K562 (cell line): ENCODE measurements around the gene PTPRM. TPM values are rescaled to one million over a fixed set of nuclear protein-coding genes. Genes with fewer than 3 reads are reported as not detected.

Experiments used
- ATAC-seq: fragments of 200-7000 bp; cut with Tn5 transposase; 3 replicates; pipeline ENCODE4 v1.9.1; 2020; ENCODE audit warnings: moderate library complexity
- BruUV-seq: library from RNA; stranded (reverse); fragments of 400-500 nt; replicated peaks from 2 replicates; lab custom pipeline; 2021; lab: Mats Ljungman, UMichigan
- CTCF ChIA-PET: fragments of 300-600 bp; formaldehyde crosslinking; extraction: SDS; loops from one replicate; lab custom pipeline; 2021; ENCODE audit warnings: low intra/inter-chr PET ratio; lab: Yijun Ruan, JAX
- POLR2A ChIA-PET: fragments of 300-600, 350-650 bp; sonication (Branson Sonifier 250); formaldehyde crosslinking; extraction: SDS; loops from one replicate; lab custom pipeline; 2021; ENCODE audit warnings: antibody characterized with exemption, inconsistent platforms; lab: Yijun Ruan, JAX
- DNase-seq, 4 experiments: peaks; one replicate each; pipeline versions ENCODE4 v3.0.0 to v3.0.0-alpha.2; 2011 to 2018; ENCODE audit warnings: low spot score in 3 of 4, mixed read lengths in 3 of 4; ENCODE audit errors: extremely low read depth in 1 of 4
- FAIRE-seq: peaks from 2 replicates; lab custom pipeline; 2011; peaks lifted over from hg19 to GRCh38; lab: Jason Lieb, UNC
- H2AFZ ChIP-seq: 2 replicates; pipeline ENCODE4 v1.6.0; 2011; ENCODE audit warnings: low read depth, low read length, control low read depth, inconsistent platforms
- H3K27ac ChIP-seq: fragments of 200-600 bp; 3 replicates; pipeline ENCODE4 v1.8.0; 2011; ENCODE audit warnings: low read depth, mild to moderate bottlenecking, control low read depth, inconsistent platforms, low read length, moderate library complexity, mixed read lengths; ENCODE audit errors: extremely low read depth
- H3K27me3 ChIP-seq, 2 experiments: fragments of 300-600 bp in 1 of 2; 2 replicates in 1 of 2; 3 replicates in 1 of 2; pipeline versions ENCODE4 v1.6.0 to v1.8.0; 2011; ENCODE audit warnings: inconsistent platforms in 2 of 2, low read length in 2 of 2, mild to moderate bottlenecking in 1 of 2, mixed read lengths in 1 of 2, moderate library complexity in 1 of 2; ENCODE audit not compliant: control insufficient read depth in 2 of 2, insufficient read depth in 2 of 2
- H3K36me3 ChIP-seq: fragments of 300-600 bp; 3 replicates; pipeline ENCODE4 v1.8.0; 2011; ENCODE audit warnings: mild to moderate bottlenecking, low read length, inconsistent platforms; ENCODE audit not compliant: control insufficient read depth, insufficient read depth
- H3K4me1 ChIP-seq, 2 experiments: fragments of 200-600 bp in 1 of 2; replicated peaks in 1 of 2; 2 replicates in 1 of 2; 3 replicates in 1 of 2; pipeline versions ENCODE4 v1.5.1 to v1.8.0; 2011; ENCODE audit warnings: inconsistent platforms in 2 of 2, low read length in 2 of 2, mild to moderate bottlenecking in 1 of 2, mixed read lengths in 1 of 2, moderate library complexity in 1 of 2; ENCODE audit not compliant: control insufficient read depth in 2 of 2, insufficient read depth in 2 of 2
- H3K4me2 ChIP-seq: 2 replicates; pipeline ENCODE4 v1.6.1; 2011; ENCODE audit warnings: low read length, control low read depth, inconsistent platforms, mixed read lengths; ENCODE audit not compliant: insufficient read depth
- H3K4me3 ChIP-seq: fragments of 200-600 bp; sonication (generic), shearing (Covaris generic); 2 replicates; pipeline ENCODE4 v1.5.1; 2016; ENCODE audit warnings: control low read depth, inconsistent platforms
- H3K79me2 ChIP-seq: fragments of 200-600 bp; 3 replicates; pipeline ENCODE4 v1.8.0; 2011; ENCODE audit warnings: low read length, inconsistent platforms; ENCODE audit not compliant: control insufficient read depth, insufficient read depth
- H3K9ac ChIP-seq, 2 experiments: 2 replicates each; pipeline versions ENCODE4 v1.6.0 to v1.6.1; 2011; ENCODE audit warnings: low read depth in 2 of 2, low read length in 2 of 2, control low read depth in 1 of 2, inconsistent platforms in 1 of 2, mild to moderate bottlenecking in 1 of 2, mixed read lengths in 1 of 2; ENCODE audit not compliant: insufficient read depth in 1 of 2
- H3K9me1 ChIP-seq: one replicate; pipeline ENCODE4 v1.6.0; 2011; ENCODE audit warnings: inconsistent platforms, mild to moderate bottlenecking, low read length, moderate library complexity; ENCODE audit not compliant: control insufficient read depth, insufficient read depth
- H3K9me3 ChIP-seq: replicated peaks from 2 replicates; pipeline ENCODE4 v1.5.1; 2011; ENCODE audit warnings: low read depth, low read length, inconsistent platforms; ENCODE audit not compliant: control insufficient read depth, insufficient read depth
- H4K20me1 ChIP-seq: replicated peaks from 2 replicates; pipeline ENCODE4 v1.6.1; 2011; ENCODE audit warnings: low read length, inconsistent platforms, mixed read lengths; ENCODE audit not compliant: control insufficient read depth, insufficient read depth
- EWSR1 ChIP-seq: fragments of 450-650 bp; IDR thresholded peaks from 2 replicates; pipeline ENCODE4 v1.6.1; 2018; ENCODE audit warnings: borderline replicate concordance, mild to moderate bottlenecking, low read depth, moderate library complexity; ENCODE audit not compliant: partially characterized antibody
- KLF1 ChIP-seq: fragments of 450-650 bp; IDR thresholded peaks from 2 replicates; pipeline ENCODE4 v1.6.1; 2016; ENCODE audit warnings: missing genetic modification characterization, missing compliant biosample characterization
- LCOR ChIP-seq: sonication (generic); formaldehyde crosslinking; IDR thresholded peaks from 2 replicates; pipeline ENCODE4 v1.8.0; 2022; ENCODE audit warnings: mild to moderate bottlenecking, missing genetic modification reagents
- TCF7L2 ChIP-seq: fragments of 150-350 bp; IDR thresholded peaks from 2 replicates; pipeline ENCODE4 v1.6.1; 2016; ENCODE audit warnings: low read depth, mild to moderate bottlenecking, low read length, moderate library complexity
- ZKSCAN3 ChIP-seq: fragments of 250-450 bp; sonication (Bioruptor Pico); IDR thresholded peaks from 2 replicates; pipeline ENCODE4 v1.4.0; 2020
- WGBS: fragments of 100-300 bp; shearing (Covaris generic); methylation state at CpG from one replicate; pipeline ENCODE4 v1.1.6; 2016; ENCODE audit warnings: low coverage, mixed read lengths; ENCODE audit not compliant: insufficient coverage; ENCODE audit errors: missing lambda C conversion rate; 5-methylcytosine and 5-hydroxymethylcytosine counted together
- in situ Hi-C: fragments of 300-500 bp; cut with MboI; formaldehyde crosslinking; loops from 4 replicates; pipeline ENCODE4 v1.15.0; 2018; ENCODE audit warnings: inconsistent platforms, mixed read lengths
- intact Hi-C: fragments of 100-400 bp; cut with micrococcal nuclease; formaldehyde crosslinking; loops from 2 replicates; pipeline ENCODE4 v1.14.2; 2022
- polyA plus RNA-seq, 8 experiments: library from polyadenylated mRNA; depleted of rRNA in 4 of 8; stranded (reverse) in 5 of 8; unstranded in 3 of 8; fragments of >200 nt; fragmentation: Nextera tagmentation in 2 of 8; fragmentation: Illumina TruSeq in 1 of 8; extraction: Ambion mirVana in 2 of 8; extraction: Trizol in 1 of 8; gene quantifications; 2 replicates each; pipeline versions ENCODE4 v1.2.1 to v1.2.3, GENCODE V29; 2011 to 2014; ENCODE audit warnings: inconsistent platforms in 1 of 8, missing spikeins in 1 of 8
- total RNA-seq, 7 experiments: library from RNA; depleted of rRNA in 6 of 7; stranded (reverse); fragments of >200 nt in 6 of 7; fragmentation: Illumina TruSeq in 2 of 7; extraction: Trizol in 2 of 7; gene quantifications; 2 replicates each; pipeline versions ENCODE4 v1.2.1 to v1.2.3, GENCODE V29; 2011 to 2021; ENCODE audit warnings: low replicate concordance in 1 of 7
- TF ChIP-seq, protein P1 (sequence below): fragments of 250-450 bp; sonication (Bioruptor Pico); IDR thresholded peaks from 2 replicates; pipeline ENCODE4 v1.8.0; 2021; ENCODE audit warnings: borderline replicate concordance, mild to moderate bottlenecking, moderate library complexity; ENCODE audit not compliant: poor library complexity, severe bottlenecking

PTPRM gene
- total and polyA plus RNA-seq, 9 of the 15 experiments (the other 6 are each of a cell fraction or from before 2014, with no cell fraction given), result 0.03 to 0.16 (median 0.08) TPM; not detected in 3

DNA sequence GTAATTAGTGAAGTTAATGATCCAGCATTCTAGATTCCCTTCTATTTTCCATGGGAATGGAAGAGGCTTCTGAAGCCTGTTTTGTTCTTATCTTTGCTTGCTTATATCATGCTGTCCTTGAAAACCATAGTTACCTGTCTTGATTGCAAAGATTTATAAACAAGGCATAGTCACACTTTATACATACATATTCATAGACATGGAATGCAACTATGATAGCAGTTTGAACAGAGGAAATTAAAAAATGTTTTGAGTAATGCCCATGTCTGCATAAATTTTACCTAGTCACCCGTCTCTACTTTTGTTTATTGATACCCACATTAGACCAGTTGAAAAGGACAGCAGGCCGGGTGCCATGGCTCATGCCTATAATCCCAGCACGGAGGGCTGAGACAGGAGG is 289.0 kb downstream of the PTPRM start (continued):
- no peak for TF ChIP-seq EWSR1

DNA sequence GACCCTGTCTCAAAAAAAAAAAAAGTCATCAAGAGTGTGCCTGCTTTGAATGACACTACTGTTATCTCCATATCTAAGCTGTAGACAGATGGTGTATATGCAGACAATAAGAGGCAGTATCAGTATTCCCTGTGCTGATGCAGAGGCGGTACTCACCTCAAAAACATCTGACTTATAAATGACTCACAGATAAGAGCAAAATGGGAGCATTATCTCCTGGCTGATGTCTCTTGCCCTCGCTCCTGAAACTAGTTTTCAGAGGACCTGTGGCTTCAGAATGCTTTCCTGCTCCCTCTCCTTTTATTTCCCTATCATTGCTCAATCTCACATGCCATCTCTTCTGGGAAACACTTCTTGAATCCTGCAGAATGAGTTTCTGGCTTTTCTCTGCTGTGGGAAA is 289.6 kb downstream of the PTPRM start:
- no peak overlapping the region for H3K4me3 ChIP-seq
- no peaks in the 10 kb centered on the region for H3K79me2 ChIP-seq
- no peaks in the 10 kb centered on the region for H3K27me3 ChIP-seq
- ATAC-seq (no peak), DNase-seq (no peak), FAIRE-seq (no peak)
- H3K9ac ChIP-seq, result no peak overlapping the region
- TF ChIP-seq, protein P1, sequence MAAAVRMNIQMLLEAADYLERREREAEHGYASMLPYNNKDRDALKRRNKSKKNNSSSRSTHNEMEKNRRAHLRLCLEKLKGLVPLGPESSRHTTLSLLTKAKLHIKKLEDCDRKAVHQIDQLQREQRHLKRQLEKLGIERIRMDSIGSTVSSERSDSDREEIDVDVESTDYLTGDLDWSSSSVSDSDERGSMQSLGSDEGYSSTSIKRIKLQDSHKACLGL (CRISPR knock-in tag), result no peak
- TF ChIP-seq LCOR (CRISPR knock-in tag) (no peak), ZKSCAN3 (CRISPR knock-in tag) (no peak), KLF1 (tag) (no peak), TCF7L2 (no peak)
- in situ Hi-C loops (no loop called here), intact Hi-C loops (no loop called here)
- H4K20me1 ChIP-seq, result no peaks in the 10 kb centered on the region
- no peaks in the 10 kb centered on the region for H3K36me3 ChIP-seq
- no peaks in the 10 kb centered on the region for H3K9me3 ChIP-seq
- POLR2A ChIA-PET, result no interaction called here
- H3K27ac ChIP-seq, result no peak overlapping the region
- no peak overlapping the region for H2AFZ ChIP-seq
- 0% methylated on average over 2 of the region's 2 CpGs for WGBS
- H3K9me1 ChIP-seq, result no peaks in the 10 kb centered on the region
- no peak overlapping the region for H3K4me2 ChIP-seq
- no peaks in the 10 kb centered on the region for H3K4me1 ChIP-seq
- no TSS peak for BruUV-seq
- CTCF ChIA-PET, result interaction anchor here (0.7 kb wide), 1 partner anchor 1332 kb away, joined by 3 read pairs; no protein-coding TSS in a partner anchor
